GM04504 (cell line): ENCODE results near the gene ZBTB7C.

Experiments used
- DNase-seq: peaks from one replicate; pipeline ENCODE4 v3.0.0-alpha.2; 2012; ENCODE audit warnings: low read depth

The ZBTB7C gene

DNA sequence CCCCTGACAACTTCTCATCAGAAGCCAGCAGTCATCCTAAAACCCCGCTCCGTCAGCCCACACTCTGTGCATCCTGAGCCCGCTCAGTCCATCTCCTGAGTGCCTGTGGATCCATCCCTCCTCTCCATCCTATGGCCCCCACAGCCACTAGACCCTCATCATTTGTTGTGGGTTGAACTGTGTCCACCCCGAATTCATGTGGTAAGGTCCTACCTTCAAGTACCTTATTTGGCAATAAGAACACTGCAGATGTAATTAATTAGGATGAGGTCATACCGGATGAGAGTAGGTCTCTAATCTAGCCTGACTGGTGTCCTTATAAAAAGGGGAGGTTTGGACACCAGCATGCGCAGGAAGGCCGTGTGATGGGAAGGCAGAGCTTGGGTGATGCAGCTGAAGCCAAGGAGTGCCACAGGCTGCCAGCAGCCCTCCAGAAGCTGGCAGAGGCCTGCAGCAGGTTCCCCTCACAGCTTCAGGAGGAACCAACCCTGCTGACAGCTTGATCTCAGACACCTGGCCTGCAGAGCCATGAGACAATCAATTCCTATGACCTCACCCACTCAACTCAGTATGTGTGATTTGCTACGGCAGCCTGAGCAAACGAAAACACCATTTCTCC is 192.4 kb downstream of the ZBTB7C start:
- no peak for DNase-seq

DNA sequence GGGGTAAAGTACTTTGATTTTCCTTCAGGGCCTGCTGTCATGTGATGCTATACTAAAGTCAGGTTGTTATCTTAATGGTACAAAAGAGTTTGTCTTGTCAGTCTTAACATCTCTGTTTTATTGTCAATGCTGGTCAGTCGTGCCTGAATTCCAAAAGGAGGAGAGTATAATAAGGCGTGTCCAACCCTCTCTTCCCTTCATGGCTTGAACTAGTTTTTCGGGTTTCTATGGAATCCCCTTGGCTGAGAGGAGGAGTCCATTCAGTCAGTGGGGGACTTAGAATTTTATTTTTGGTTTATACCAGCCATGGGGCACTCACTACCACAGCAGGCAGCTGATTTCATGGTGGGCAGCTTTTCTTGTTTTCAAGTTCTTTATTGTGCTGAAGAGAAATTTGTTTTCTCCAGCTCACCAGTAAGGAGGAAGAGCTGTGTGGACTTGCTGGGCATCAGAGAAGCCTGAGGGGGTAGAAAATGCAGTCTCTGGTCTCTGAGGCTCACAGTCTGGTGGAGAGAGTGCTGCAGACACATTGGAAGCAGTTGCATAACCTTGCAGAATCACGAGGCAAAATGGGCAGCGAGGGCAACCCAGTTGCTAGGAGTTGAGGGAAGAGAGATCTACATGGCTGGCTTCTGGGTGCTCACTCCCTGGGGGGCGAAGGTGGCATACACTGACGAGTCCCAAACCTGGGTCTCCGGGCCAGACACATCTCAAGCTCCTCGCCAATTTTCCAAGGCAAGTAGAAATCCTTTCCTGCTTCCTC is 193.1 kb downstream of the ZBTB7C start:
- no peak for DNase-seq

DNA sequence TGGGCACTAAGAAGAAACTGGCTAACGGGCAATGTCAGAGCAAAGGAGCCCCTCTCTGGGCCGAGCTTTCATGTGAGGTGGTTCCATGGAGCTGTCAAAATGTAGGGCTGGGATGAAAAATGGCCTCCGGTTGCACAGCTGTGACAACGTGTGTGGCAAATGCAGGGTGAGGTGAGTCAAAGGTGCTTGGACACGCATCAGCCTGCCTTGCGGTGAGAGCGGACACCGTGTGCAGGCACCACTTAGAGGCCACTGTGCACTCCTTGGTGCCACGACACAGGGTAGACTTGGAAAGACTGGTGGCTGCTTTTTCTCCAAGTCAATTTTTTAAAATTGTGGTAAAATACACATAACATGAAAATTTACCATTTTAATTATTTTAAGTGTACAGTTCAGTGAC is 195.4 kb downstream of the ZBTB7C start:
- no peak for DNase-seq

DNA sequence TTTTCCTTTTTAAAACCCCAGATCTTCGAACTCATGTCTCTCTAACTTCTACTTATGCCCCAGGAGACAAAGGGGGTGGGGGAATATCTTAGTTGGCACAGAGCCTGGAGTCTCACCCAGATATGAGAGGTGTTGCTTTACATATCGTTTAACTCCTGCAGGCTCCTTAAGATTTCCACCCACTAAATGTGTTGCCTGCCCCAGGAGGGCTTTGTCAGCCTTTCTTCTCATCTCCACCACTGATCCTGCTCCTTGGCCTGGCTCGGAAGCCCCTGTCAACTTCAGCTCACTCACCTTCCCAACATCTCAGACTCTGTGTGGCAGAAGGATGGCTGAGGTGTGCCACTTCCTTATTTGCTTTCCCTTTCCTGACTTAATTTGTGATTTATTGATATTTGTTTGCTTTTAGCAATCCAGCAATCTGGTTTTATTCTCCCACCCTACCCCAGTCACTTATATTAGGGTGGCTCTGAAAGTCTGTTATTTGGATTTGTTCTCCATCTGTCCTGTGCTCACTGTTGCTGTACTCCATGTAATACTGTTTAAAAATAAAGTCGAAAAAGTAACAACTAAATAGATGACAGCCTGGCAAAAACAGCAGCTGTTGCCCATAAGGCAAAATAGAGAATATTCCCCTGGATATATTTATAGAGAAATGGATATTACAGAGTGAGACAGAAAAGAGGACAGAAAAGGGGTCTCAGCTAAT is 200.6 kb downstream of the ZBTB7C start:
- DNase-seq: no peak

DNA sequence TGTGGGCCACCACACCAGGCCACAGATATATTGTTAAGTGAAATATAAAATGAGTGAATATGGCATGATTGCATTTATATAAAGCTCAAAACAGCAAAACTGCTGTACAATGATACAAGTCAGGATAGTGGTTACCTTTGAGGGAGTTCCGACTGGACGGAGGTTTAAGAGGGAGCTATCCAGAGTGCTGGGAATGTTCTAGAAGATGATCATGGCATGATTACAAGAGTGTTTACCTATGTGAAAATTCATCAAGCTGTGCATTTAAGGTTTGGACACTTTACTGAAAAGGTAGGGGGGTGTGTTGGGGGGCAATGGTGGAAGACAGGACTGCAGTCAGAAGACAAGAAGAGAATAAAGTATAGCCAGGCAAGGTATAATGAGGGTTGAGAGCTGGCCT is 201.4 kb downstream of the ZBTB7C start:
- no peak for DNase-seq

DNA sequence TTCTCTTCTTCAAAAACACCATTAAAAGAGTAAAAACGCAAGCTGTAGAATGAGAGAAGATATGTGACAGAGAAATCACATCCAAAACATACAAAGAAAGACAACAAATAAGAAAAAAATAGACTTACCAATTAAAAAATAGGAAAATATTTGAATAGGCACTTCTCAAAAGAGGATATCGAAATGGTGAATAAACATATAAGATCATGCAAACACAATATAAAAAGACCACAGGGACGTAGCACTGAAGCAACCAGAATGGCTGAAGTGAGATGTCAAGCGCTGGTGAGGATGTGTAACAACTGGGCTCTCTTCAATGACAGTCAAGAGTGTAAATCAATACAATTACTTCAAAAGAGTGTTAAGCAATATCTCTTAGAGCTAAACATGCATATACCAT is 202.3 kb downstream of the ZBTB7C start:
- DNase-seq: no peak

DNA sequence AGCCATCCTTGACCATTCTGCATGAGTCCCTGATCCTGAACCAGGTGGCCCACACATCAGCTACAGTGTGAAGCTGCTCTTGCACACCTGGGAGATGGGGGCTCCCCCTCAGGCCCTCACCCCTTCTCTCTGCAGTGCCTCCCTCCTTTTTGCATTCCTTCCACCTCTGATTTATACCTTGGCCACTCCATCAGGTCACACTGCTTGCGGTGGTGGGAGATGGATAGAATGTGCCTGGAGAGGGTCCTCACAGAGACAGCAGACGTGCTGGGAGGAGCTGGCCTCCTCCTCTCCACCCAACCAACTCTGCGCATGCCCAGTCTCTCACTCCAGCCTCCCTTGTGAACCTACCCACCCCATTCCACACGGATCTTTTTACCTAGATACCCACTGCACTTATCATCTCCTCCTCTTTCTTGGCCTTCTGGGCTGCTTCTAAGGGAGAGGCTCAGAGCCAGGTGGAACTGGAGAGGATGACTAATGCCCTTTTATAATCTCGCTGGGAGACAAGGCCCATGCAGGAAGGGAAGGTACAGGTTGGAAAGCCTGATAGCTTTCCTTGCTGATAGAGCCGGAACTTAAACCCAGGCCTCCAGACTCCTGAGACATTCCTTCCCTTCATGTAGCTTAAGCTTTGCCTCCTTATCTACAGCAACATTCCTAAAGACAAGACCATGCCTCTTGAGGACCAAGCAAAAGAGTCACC is 205.1 kb downstream of the ZBTB7C start:
- no peak for DNase-seq

DNA sequence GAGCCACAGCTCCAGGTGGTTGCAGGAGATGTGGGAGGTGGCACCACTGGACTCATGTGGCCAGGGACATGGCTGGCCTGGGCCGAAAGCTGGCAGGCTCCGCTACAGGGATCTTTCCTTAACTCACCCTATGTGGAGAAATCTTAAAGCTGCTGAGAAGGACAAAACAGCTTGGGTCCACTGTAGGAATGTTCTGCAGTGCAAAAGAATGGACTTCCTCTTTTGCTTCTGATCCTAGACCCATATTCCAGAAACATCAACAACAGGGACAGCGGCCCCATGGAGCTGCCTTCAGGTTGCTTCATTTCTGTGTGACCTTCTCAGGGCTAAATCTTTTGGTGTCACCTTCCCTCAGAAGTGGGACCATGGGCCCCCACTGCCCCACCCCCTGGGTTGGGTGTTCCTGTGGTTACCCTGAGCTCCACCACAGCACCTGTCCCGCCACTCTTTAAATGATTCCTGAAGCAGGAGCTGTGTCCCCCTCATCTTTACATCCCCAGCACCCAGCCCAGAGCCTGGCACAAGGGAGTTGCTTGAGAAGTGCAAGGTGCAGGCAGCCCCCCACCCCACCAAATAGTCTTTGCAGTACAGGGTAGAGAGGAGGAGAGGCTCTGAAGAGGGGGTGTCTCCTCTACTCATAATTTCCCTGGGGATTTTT is 205.8 kb downstream of the ZBTB7C start:
- no peak for DNase-seq

DNA sequence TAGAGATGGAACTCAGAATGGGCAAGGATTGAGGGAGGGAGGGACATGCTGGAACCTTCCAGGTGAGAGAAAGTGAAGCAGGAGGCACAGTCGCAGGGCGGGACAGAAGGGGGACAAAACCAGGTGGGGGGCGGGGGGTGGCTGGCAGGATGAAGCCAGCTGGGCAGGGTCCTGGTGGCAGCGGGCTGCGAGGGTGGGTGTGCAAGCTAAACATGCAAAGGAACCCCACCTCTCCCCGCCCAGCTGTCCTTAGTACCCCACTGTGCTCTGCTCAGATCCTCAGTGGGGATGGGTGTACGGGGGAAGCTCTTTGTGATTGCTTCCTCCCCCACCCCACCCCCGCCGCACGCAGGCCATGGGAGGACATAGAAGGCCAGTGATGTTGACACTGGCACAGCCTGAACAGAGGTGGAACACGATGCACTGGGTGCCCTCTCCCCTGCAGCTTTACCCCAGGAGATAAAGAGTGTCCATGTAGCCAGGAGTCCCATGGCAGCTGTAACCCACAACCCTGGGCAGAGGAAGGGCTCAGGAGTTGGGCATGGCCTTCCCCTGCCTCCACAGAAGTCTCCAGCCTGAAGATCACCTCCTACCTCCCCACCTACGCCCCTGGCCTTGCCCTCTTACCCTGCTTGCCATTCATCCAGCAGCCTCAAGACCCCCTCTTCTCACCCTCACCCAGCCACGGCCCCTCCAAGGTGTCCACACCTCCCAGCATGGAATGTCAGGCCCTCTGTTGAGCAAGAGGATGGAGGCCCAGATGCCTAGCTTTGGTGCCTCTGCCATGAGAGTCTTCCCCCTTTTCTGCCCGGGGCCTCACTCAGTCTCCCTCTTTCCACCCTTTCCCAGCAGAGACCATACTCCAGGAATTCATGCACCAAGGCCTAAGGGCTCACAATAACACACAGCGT is 206.6 kb downstream of the ZBTB7C start:
- DNase-seq: no peak

DNA sequence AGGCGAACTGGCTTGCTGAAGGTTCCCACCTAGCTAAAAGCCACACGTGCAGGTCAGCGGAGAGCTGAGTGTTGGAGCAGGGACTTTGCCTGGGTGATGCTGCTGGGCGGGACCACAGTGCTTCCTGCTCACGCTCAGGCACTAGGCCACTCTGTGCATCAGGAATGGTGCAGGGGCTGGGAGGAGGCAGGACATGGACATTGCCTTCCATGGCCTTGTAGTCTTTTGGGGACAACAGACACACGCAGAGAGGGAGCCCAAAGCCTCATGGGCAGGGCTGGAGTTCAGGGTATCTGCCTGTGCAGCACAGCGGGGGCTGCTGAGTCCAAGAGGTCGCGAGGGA is 207.2 kb downstream of the ZBTB7C start:
- no peak for DNase-seq

DNA sequence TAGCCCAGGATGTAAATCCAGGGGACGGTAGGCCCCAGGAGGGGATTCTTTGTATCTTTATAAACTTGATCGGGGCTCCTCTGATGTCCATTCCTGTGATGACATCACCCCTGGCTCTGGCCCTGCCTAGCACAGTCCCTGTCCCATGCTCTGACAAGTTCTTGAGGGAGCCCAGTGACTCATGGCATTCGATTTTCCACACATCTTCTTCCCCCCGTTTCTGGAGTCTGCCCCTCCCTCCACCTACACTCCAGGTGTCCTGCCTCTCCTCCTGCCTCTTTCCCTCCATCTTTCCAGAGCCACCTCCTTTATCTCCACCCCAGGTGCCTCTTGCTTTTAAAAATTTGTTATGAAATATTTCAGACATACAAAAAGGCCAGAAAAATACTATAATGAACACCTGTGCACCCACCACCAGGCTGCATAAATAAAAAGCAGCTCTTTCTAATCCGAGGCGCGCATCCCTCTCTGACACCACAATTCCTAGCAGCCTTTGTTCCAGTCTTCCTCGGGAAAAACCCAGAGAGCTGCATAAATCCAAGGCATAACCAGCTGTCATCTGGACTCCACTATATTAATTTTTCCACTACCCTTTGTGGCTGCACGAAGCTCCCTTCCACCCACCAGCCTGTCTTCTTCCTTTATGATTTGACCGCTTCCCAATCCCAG is 207.7 kb downstream of the ZBTB7C start:
- no peak for DNase-seq

DNA sequence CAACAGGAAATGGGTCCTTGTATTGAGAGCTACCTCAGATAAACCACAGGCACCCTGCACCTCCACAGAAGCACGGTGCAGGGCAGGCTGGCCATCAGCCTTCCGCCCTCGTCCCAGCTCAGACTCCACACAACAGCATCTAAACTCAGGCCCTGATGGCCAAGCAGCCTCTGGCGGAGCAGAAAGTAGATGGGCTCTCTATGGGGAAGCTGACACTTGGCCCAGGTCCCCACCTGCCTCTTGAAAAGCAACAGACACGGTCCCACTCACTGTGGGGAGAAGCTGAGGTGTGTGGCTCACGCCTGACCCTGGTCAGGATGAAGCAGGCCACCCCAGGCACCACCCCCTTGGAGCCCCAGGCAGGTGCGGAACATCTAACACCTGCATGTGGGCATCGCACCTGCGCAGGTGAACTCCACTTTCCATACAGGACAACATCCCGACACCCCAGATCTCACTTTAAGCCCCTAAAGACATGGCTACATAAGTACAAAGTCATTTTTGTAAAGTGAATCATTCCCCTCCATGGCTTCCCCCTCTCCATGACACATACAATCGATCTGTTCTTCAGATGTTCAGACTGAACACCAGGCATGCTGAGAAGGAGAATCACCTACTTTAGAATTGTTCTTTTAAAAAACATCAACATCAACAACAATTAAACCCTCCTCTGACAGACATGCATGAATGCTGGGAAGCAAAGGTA is 208.4 kb downstream of the ZBTB7C start:
- DNase-seq: no peak

DNA sequence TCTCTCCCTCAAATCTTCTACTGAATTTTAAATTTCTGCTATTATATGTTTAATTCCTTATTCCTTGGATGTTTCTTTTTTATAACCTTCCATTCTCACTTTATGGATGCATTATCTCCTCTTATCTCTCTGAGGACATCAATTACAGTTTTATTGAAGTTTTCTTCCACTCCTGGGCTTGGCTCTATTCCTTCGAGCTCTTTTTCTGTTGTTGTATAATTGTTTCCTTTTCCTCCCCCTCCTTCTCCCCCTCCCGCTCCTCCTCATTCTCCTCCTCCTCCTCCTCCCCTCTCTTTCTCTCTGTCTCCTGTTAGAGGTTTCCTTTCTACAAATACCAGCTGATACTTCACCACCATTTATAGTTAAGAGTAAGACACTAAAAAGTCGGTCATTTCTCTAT is 209.8 kb downstream of the ZBTB7C start:
- no peak for DNase-seq

DNA sequence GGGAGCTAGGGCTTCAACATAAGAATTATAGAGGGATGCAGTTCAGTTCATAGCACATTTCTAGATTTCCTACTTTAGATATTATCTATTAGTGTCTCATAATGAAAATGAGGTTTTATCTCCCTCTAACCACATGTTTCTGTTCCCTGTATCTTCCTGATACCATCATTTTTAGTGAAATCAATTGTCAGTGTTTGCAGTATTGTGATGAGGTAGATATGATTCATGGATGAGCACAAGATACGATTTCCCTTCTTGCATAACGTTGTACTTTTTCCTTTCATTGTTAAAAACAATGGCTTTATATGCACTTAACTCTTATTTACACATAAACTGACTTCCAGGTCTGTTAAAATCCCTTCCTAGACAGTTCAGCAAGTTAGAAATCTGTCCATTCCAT is 211.4 kb downstream of the ZBTB7C start:
- DNase-seq: no peak

DNA sequence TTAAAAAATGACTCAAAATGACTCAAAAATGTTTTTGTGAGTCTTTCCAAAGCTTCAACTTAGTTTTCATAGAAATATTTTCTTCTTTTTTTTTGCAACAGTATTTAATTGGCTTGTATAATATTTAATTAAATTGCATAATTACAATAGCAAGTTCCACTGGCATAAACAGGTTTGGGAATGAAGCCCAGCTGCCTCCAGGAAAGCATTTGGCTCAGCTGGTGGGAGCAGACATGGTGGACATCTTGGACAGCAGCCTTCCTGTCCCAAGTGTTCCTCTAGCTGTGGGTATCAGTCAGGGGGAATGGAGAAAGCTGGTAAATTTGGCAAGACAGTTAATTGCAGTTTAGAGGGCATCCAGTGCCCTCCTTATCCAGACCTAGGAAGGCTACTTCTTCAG is 213.4 kb downstream of the ZBTB7C start:
- DNase-seq: no peak

DNA sequence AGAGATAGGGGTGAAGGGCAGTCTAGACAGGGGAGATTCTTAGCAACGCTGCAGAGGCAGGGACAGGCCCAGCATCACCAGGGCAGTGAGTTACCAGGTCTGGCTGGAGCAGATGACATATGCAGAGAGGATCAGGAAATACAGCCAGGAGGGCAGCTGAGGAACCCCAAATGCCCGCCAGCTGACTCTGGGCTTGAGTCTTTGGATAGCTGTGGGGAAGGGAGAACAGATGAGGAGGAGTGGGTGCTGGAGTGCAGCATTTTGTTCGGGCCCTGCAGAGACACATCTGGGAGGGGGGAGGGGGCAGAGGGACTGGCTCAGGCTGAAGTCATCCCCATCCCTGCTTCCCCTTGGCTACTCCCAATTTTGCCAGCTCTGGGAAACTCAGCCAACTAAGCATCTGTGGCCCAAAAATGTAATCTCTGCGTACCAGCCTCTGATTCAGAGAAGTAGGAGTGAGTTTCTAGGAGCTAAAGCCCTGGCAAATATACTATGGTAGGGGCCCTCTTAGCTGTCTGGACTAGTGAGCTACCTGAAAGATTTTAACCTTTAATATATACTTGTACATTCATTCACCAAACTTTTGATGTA is 214.5 kb downstream of the ZBTB7C start:
- DNase-seq: no peak

DNA sequence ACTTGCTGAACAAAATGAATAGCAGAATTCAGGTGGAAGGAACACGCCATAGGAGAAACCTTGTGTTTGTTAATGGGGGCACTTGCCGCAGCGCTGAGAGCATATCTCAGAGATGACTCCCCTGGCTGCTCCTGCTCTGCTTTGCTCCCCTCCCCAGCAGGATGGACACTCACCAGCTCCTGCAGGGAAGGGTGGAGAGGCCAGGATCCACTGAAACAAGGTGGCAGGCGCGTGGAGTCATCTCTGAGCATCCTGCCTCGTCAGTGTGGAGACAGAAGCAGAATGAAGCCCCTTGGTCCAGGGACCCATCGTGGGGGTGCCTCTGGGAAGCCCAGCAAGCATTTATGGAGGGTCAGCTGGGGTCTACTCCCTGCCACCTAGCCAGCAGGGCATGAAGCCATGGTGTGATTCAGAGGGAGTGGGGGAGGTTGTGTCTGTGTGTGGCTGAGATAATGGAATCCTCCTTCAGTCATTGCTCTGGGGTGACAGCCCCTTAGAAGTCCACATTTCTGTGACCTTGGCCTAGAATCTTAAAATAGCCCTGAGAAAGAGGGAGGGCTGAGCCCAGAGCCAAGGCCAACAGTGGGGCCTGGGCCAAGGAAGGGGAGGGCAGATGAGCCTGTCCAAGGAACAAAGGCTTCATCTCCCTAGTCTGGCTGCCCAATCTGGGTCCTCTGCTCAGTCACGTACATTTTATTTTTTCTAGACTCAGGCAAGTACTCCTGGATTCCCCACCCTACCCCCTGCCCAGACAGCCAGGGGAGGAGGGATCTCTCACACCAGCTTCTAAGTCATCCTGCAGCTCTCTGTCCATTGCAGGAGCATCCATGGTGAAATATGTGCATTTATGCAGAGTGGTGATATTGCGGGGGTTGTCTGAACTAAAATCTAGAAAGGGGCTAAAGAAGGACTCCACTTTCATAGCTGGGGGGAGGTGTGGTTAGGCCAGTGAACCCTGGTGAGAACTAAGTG is 215.4 kb downstream of the ZBTB7C start:
- DNase-seq: no peak

DNA sequence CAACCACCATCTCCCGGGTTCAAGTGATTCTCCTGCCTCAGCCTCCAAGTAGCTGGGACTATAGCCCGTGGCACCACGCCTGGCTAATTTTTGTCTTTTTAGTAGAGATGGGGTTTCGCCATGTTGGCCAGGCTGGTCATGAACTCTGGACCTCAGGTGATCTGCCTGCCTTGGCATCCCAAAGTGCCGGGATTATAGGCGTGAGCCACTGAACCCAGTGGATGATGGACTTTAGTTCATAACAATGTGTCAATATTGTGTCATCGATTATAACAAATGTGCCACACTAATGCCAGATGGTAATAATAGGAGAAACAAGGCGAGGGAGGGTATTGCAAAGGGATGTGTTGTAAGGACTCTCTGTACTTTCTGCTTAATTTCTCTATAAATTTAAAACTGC is 216.6 kb downstream of the ZBTB7C start:
- no peak for DNase-seq
